Activated B cell treated with CpG ODN at 0.5 μM for 24 hours (primary cell): ENCODE results near the gene C2orf49. TPM values are rescaled to one million over a fixed set of nuclear protein-coding genes. Genes with fewer than 3 reads are reported as not detected.

Experiments used
- ATAC-seq: fragments of 200-7000 bp; cut with Tn5 transposase; one replicate; pipeline ENCODE4 v1.10.0; 2021; ENCODE audit warnings: low read depth, mild to moderate bottlenecking, moderate library complexity
- CTCF ChIA-PET: fragments of 350-600 bp; sonication (Branson Sonifier 250); formaldehyde crosslinking; loops from one replicate; lab custom pipeline; 2021; ENCODE audit warnings: antibody characterized with exemption; lab: Charles Lee
- POLR2A ChIA-PET: fragments of 350-600 bp; sonication (Branson Sonifier 250); formaldehyde crosslinking; loops from one replicate; lab custom pipeline; 2021; ENCODE audit warnings: antibody characterized with exemption; lab: Charles Lee
- DNase-seq: peaks from one replicate; pipeline ENCODE4 v3.0.0; 2022
- H3K27ac Mint-ChIP-seq: one replicate; pipeline ENCODE4 v1.8.0; 2020; ENCODE audit warnings: mixed read lengths
- H3K27me3 Mint-ChIP-seq: one replicate; pipeline ENCODE4 v1.8.0; 2021; ENCODE audit warnings: mixed read lengths
- H3K36me3 Mint-ChIP-seq: one replicate; pipeline ENCODE4 v1.8.0; 2021; ENCODE audit warnings: low read depth, mixed read lengths
- H3K4me1 Mint-ChIP-seq: one replicate; pipeline ENCODE4 v1.8.0; 2021; ENCODE audit warnings: mixed read lengths
- H3K4me3 Mint-ChIP-seq: one replicate; pipeline ENCODE4 v1.8.0; 2020; ENCODE audit warnings: mild to moderate bottlenecking, mixed read lengths
- H3K9me3 Mint-ChIP-seq: one replicate; pipeline ENCODE4 v1.8.0; 2020; ENCODE audit warnings: mixed read lengths
- CTCF ChIP-seq: fragments of 200-600 bp; IDR thresholded peaks from one replicate; pipeline ENCODE4 v1.8.0; 2022; ENCODE audit warnings: antibody characterized with exemption, mild to moderate bottlenecking
- intact Hi-C: fragments of 100-400 bp; cut with micrococcal nuclease; formaldehyde crosslinking; loops from one replicate; pipeline ENCODE4 v1.15.1; 2024
- total RNA-seq: library from RNA; stranded (reverse); gene quantifications from 2 replicates; pipeline ENCODE4 v1.2.3, GENCODE V29; 2022

Gene C2orf49
- total RNA-seq, 1 donor from 2014 or later, result 23.8 TPM

DNA sequence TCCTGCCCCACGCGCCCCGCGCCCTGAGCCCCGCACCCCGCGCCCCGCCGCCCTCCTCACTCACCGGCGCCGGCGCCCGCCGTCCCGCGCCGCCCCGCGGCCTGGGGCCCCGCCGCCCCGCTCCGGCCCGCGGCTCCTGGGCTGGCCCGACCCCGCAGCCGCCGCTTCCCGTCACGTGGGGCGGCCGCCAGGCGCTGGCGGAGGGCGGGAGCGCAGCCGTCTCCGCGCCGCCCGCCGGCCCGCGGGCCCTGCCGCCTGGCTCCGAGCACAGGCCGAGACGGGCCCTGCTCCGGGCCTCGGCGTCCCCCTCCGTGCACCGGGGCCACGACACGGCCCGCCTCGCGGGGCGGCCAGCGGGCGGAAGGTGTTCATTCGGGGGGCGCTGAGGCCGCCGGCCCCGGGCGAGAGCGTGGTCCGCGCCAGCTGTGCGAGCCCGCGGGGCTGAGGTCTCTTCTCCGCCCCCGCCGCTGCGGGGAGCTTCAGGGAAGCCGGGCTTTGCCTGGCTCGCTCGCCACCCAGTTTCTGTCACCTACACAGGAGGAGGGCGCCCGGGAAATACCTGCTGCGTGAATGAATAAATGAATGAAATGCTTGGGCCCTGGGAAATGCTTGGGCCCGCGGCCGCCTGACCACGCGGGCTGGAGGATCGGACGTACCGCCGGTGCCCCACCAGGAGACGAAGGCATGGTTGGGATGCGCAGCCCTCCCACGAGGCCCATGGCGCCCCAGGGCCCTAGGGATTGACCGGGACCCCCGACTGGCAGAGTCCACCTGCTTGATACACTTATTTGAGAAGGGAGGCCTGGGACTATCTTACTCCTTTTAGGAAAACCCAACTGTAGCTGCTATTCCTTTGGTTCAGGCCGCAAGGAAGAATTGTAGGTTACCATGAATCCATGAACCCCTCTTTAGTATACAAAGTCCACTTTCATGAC, 7.5 kb upstream of the C2orf49 start, which contains the start of gene TGFBRAP1:
Gene TGFBRAP1, minus strand, starts transcription at position 175 of the 935 bp plus-strand sequence. CDS start 21,434 bp downstream, outside the sequence.
- H3K4me3 Mint-ChIP-seq, result peak within 1 kb of the TSS; percentile 94
- CTCF ChIA-PET, result interaction anchor here (1.0 to 2.5 kb wide), 2 partner anchors 9 kb away, joined by 3 to 9 read pairs; no protein-coding TSS in a partner anchor
- DNase-seq, result peak; percentile 75
- H3K4me1 Mint-ChIP-seq, result peaks cover 34% of the 10 kb centered on the region
- intact Hi-C loops, result loop anchor here (1.0 to 10.0 kb wide), 2 partner anchors 7 to 465 kb away; partner anchors contain the start of gene C2orf49
- peak; percentile 91 for ATAC-seq
- no peaks in the 10 kb centered on the region for H3K27me3 Mint-ChIP-seq
- no peaks in the 10 kb centered on the region for H3K9me3 Mint-ChIP-seq
- H3K36me3 Mint-ChIP-seq, result peaks cover 18% of the 10 kb centered on the region
- POLR2A ChIA-PET, result interaction anchor here (0.6 to 1.0 kb wide), 4 partner anchors 10 to 446 kb away, joined by 3 to 4 read pairs (median 4); no protein-coding TSS in a partner anchor
- H3K27ac Mint-ChIP-seq, result peak within 1 kb of the TSS; percentile 92
- no peak for TF ChIP-seq CTCF

- ATAC-seq (no peak), DNase-seq (no peak)
- peaks cover 14% of the 10 kb centered on the region for H3K36me3 Mint-ChIP-seq
- peaks cover 33% of the 10 kb centered on the region for H3K4me1 Mint-ChIP-seq
- intact Hi-C loops, result loop anchor here (10.0 kb wide), 1 partner anchor 464 kb away; no protein-coding TSS in a partner anchor
- H3K9me3 Mint-ChIP-seq, result no peaks in the 10 kb centered on the region
- POLR2A ChIA-PET, result no interaction called here
- CTCF ChIA-PET, result interaction anchor here (1.0 to 2.5 kb wide), 2 partner anchors 8 to 10 kb away, joined by 3 to 9 read pairs; no protein-coding TSS in a partner anchor
- no peaks in the 10 kb centered on the region for H3K27me3 Mint-ChIP-seq
- H3K27ac Mint-ChIP-seq, result peak overlapping the region; percentile 92
- peak overlapping the region; percentile 89 for H3K4me3 Mint-ChIP-seq
- TF ChIP-seq CTCF, result no peak
Observed at GRCh38 chr2:105330681-105331375, 6.5 kb upstream of the C2orf49 start.

DNA sequence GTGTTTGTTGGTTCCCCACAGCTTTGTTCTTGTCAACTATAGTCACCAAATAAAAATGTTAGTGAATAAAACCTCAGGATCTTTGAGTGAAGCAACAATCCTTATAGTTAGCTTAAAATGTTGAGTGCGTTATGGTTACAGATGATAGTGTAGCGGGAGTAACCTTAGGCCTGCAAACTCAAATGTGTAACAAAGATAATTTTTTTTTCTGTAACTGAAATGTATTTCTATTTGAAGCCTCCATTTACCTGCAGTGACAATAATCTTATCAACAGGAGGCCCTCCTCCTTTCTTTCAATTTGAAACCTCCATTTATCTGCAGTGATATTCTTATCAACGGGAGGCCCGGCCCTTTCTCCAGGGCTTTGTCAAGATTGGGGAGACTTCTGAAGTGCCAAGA, 3.1 kb upstream of the C2orf49 start:
- intact Hi-C loops, result loop anchor here (10.0 kb wide), 1 partner anchor 461 kb away; no protein-coding TSS in a partner anchor
- H3K9me3 Mint-ChIP-seq, result no peaks in the 10 kb centered on the region
- ChIA-PET POLR2A (no interaction called here), CTCF (no interaction called here)
- no peak overlapping the region for H3K27ac Mint-ChIP-seq
- peaks cover 40% of the 10 kb centered on the region for H3K4me1 Mint-ChIP-seq
- ATAC-seq, result no peak
- no peak overlapping the region for H3K4me3 Mint-ChIP-seq
- no peak for DNase-seq
- no peaks in the 10 kb centered on the region for H3K27me3 Mint-ChIP-seq
- no peak for TF ChIP-seq CTCF
- peaks cover 28% of the 10 kb centered on the region for H3K36me3 Mint-ChIP-seq

DNA sequence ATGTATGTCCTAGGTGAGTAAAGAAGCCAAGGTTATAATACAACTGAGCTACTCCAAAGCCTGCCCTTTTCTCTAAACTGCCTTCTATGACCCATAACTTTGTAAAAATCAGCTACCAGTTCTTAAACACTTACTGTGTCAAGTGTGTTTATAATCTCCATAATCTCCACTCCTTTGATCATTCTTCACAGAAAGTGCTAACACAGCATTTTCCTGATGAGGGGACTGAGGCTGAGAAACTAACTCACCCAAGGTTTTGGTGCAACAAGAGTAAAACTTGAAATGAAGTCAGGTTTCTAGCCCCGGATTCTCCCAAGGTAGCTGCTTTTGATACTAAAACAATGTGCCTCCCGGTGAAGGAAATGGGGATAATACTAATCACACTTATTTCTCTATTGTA, 1.9 kb upstream of the C2orf49 start:
- POLR2A ChIA-PET, result no interaction called here
- Mint-ChIP-seq H3K36me3 (peaks cover 36% of the 10 kb centered on the region), H3K4me3 (no peak overlapping the region), H3K27me3 (no peaks in the 10 kb centered on the region), H3K9me3 (no peaks in the 10 kb centered on the region), H3K4me1 (peaks cover 37% of the 10 kb centered on the region), H3K27ac (no peak overlapping the region)
- ATAC-seq, result no peak
- TF ChIP-seq CTCF, result no peak
- no peak for DNase-seq
- intact Hi-C loops, result loop anchor here (5.0 to 10.0 kb wide), 5 partner anchors 298 to 857 kb away; partner anchors contain the start of genes MRPS9, NCK2 and UXS1
- CTCF ChIA-PET, result interaction anchor here (0.9 kb wide), 1 partner anchor 9 kb away, joined by 3 read pairs; no protein-coding TSS in a partner anchor
